ENCODE measurements around the gene PCNT. TPM values are rescaled to one million over a fixed set of nuclear protein-coding genes. Genes with fewer than 3 reads are reported as not detected.

PCNT gene
- total RNA-seq, 2 experiments from 2014 or later = 54.4 to 55.5 TPM

GRCh38 chr21:46284077-46284644, 39.8 kb upstream of the PCNT start:
- H3K27ac ChIP-seq (ENCODE audit: low read depth in 1 of 2, low read length in 2 of 2) = no peak overlapping the region

GRCh38 chr21:46284733-46285132, 39.2 kb upstream of the PCNT start:
- H3K4me3 Mint-ChIP-seq = peak overlapping the region; percentile 92
- no peak for TF ChIP-seq CTCF (IDR thresholded peaks at IDR 0.05)
- Histone ChIP-seq H3K9me3 (ENCODE audit: control insufficient read depth in 1 of 2, insufficient read depth in 1 of 2, low read length in 2 of 2) (no peaks in the 10 kb centered on the region), H3K27ac (ENCODE audit: low read depth in 1 of 2, low read length in 2 of 2) (no peak overlapping the region), H3K4me1 (ENCODE audit: insufficient read depth, low read length) (peaks cover 55% of the 10 kb centered on the region), H3K36me3 (ENCODE audit: insufficient read depth, low read length) (peaks cover 36% of the 10 kb centered on the region), H3K27me3 (ENCODE audit: control insufficient read depth in 1 of 2, insufficient read depth in 2 of 2, low read length in 2 of 2) (no peaks in the 10 kb centered on the region), H3K4me3 (ENCODE audit: low read length) (no peak overlapping the region)
- ChIA-PET CTCF (interaction anchor here (0.6 to 2.0 kb wide), 3 partner anchors 29 to 99 kb away, joined by 3 to 6 read pairs (median 3); a partner anchor contains a TSS), POLR2A (interaction anchor here (0.9 kb wide), 1 partner anchor 351 kb away, joined by 4 read pairs; the partner anchor contains the start of gene PRMT2)
- DNase-seq (no peak), ATAC-seq (ENCODE audit: poor library complexity) (no peak)
- peaks cover 56% of the 10 kb centered on the region for H3K4me1 Mint-ChIP-seq (ENCODE audit: low read depth)
- peaks cover 59% of the 10 kb centered on the region for H3K36me3 Mint-ChIP-seq (ENCODE audit: low read depth)
- no peaks in the 10 kb centered on the region for H3K27me3 Mint-ChIP-seq
- H3K9me3 Mint-ChIP-seq = no peaks in the 10 kb centered on the region
- peak overlapping the region; percentile 86 for H3K27ac Mint-ChIP-seq
- intact Hi-C loops (cut with DNase I, micrococcal nuclease) = loop anchor here (2.0 to 10.0 kb wide), 5 partner anchors 38 to 310 kb away; partner anchors contain the start of genes C21orf58 (in 1 of the 2), LSS (in 1 of the 2) and PCNT (in 1 of the 2)

More at GRCh38 chr21:46284077-46284644, 39.8 kb upstream of the PCNT start:
- no peaks in the 10 kb centered on the region for H3K9me3 ChIP-seq (ENCODE audit: control insufficient read depth in 1 of 2, insufficient read depth in 1 of 2, low read length in 2 of 2)
- ChIA-PET POLR2A (no interaction called here), CTCF (interaction anchor here (0.6 to 2.0 kb wide), 2 partner anchors 30 to 41 kb away, joined by 3 to 6 read pairs; a partner anchor contains a TSS)
- Mint-ChIP-seq H3K27me3 (no peaks in the 10 kb centered on the region), H3K4me1 (ENCODE audit: low read depth) (peaks cover 57% of the 10 kb centered on the region), H3K36me3 (ENCODE audit: low read depth) (peaks cover 62% of the 10 kb centered on the region), H3K27ac (peak overlapping the region; percentile 65), H3K9me3 (no peaks in the 10 kb centered on the region), H3K4me3 (peak overlapping the region; percentile 71)
- no peak for TF ChIP-seq CTCF (IDR thresholded peaks at IDR 0.05)
- peaks cover 57% of the 10 kb centered on the region for H3K4me1 ChIP-seq (ENCODE audit: insufficient read depth, low read length)
- H3K36me3 ChIP-seq (ENCODE audit: insufficient read depth, low read length) = peaks cover 42% of the 10 kb centered on the region
- intact Hi-C loops (cut with DNase I, micrococcal nuclease) = loop anchor here (2.0 to 10.0 kb wide), 4 partner anchors 59 to 309 kb away; partner anchors contain the start of gene LSS (in 1 of the 2)
- ATAC-seq (ENCODE audit: poor library complexity) (no peak), DNase-seq (no peak)
- H3K27me3 ChIP-seq (ENCODE audit: control insufficient read depth in 1 of 2, insufficient read depth in 2 of 2, low read length in 2 of 2) = no peaks in the 10 kb centered on the region
- no peak overlapping the region for H3K4me3 ChIP-seq (ENCODE audit: low read length)

GRCh38 chr21:46285206-46285661, 38.7 kb upstream of the PCNT start, which contains the start of gene MCM3AP:
Gene MCM3AP (minus strand): TSS chr21:46285611. CDS start chr21:46285286, 325 bp downstream.
- H3K9me3 ChIP-seq (ENCODE audit: control insufficient read depth in 1 of 2, insufficient read depth in 1 of 2, low read length in 2 of 2) = no peaks in the 10 kb centered on the region
- Mint-ChIP-seq H3K36me3 (ENCODE audit: low read depth) (peaks cover 57% of the 10 kb centered on the region), H3K27me3 (no peaks in the 10 kb centered on the region), H3K9me3 (no peaks in the 10 kb centered on the region), H3K4me3 (peak within 1 kb of the TSS; percentile 98), H3K4me1 (ENCODE audit: low read depth) (peaks cover 54% of the 10 kb centered on the region), H3K27ac (peak within 1 kb of the TSS; percentile 86)
- intact Hi-C loops (cut with DNase I, micrococcal nuclease) = loop anchor here (2.0 to 10.0 kb wide), 5 partner anchors 37 to 310 kb away; partner anchors contain the start of genes C21orf58 (in 1 of the 2), LSS (in 1 of the 2) and PCNT (in 1 of the 2)
- DNase-seq = no peak
- peak within 1 kb of the TSS; percentile 72 to 84 for H3K27ac ChIP-seq (ENCODE audit: low read depth in 1 of 2, low read length in 2 of 2)
- no peak for ATAC-seq (ENCODE audit: poor library complexity)
- CTCF ChIA-PET = interaction anchor here (1.1 to 2.0 kb wide), 3 partner anchors 40 to 142 kb away, joined by 3 to 6 read pairs (median 3); a partner anchor contains a TSS
- peak within 1 kb of the TSS; percentile 84 for H3K4me3 ChIP-seq (ENCODE audit: low read length)
- peaks cover 31% of the 10 kb centered on the region for H3K36me3 ChIP-seq (ENCODE audit: insufficient read depth, low read length)
- POLR2A ChIA-PET = interaction anchor here (0.8 to 1.2 kb wide), 4 partner anchors 32 to 350 kb away, joined by 3 to 5 read pairs (median 4); partner anchors contain the start of gene PRMT2
- H3K4me1 ChIP-seq (ENCODE audit: insufficient read depth, low read length) = peaks cover 52% of the 10 kb centered on the region
- TF ChIP-seq CTCF (IDR thresholded peaks at IDR 0.05) = no peak
- H3K27me3 ChIP-seq (ENCODE audit: control insufficient read depth in 1 of 2, insufficient read depth in 2 of 2, low read length in 2 of 2) = no peaks in the 10 kb centered on the region
